Stimulated activated CD8-positive, alpha-beta memory T cell treated with anti-CD3 and anti-CD28 coated beads, Interleukin-2, amount 100 ng/mL, for 48 hours (primary cell): ENCODE results near the gene CASZ1.
A peak's percentile ranks its signal among the peaks of the same experiment; 100 is the strongest.

Experiments used
- DNase-seq, 2 donors: peaks; one replicate each; pipeline ENCODE4 v3.0.0-alpha.2; 2020; ENCODE audit warnings: low read depth in 2 of 2

Gene CASZ1

DNA sequence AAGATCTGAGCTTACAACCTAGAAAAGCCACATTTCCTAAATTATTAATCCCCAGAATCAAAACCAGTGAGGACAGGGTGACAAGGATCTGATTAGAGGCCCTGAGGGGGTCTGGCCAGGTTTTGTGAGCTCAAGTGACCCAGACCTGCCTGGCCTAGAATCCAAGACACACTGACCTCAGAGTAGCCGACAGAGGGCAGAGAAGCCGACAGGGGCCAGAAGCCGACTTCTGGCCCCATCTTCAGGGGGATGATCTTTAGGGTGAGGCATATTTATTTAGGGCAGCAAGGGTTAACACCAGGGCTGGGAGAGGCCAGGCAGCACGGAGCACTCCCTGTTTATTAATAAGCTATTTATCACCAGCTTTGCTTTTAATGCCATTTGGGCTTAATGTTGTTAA lies 45.3 kb downstream of the CASZ1 start:
- no peak for DNase-seq

DNA sequence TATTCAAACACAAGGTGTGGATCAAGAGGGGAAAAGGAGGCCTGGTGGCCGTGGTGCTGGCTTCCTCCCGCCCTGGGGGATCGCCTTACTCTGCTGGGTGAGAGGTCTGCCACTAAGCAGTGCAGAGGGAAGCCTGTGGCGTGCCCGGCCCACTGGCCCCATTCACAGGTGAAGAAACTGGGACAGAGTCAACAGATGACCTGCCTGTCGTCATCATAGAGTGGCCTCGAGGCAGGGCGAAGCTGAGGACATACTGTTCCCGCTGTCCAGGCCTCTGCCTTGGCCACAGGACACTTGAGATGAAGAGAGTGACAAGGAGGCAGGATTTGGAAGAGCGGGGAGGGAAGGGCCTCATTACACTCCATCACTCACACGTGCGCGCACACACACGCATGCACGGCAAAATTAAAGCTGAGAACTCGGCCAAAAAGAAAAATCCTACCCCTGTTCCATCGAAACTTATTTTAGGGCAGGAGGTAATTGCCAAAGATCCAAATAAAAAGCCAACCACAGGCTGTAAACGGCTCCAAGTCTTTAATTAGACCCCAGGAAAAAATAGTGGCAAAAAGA lies 50.5 kb downstream of the CASZ1 start:
- DNase-seq, result no peak

DNA sequence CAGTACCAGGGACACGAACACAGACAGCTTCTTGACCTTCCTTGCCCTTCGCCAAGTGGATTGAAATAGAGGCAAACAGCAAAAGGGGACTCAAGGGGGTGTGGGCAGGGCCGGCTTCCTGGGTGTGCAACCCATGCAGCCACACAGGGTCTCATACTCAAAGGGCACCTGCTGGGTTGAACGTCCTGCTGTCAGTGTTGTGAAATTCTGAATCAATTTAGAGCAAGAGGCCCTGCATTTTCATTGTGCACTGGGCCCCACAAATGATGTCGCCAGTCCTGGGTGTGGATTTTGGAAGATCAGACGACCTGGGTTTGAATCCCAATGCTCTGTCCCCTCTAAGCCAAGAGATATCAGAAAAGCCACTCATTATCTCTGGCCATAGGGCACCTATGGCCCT lies 51.1 kb downstream of the CASZ1 start:
- no peak for DNase-seq

DNA sequence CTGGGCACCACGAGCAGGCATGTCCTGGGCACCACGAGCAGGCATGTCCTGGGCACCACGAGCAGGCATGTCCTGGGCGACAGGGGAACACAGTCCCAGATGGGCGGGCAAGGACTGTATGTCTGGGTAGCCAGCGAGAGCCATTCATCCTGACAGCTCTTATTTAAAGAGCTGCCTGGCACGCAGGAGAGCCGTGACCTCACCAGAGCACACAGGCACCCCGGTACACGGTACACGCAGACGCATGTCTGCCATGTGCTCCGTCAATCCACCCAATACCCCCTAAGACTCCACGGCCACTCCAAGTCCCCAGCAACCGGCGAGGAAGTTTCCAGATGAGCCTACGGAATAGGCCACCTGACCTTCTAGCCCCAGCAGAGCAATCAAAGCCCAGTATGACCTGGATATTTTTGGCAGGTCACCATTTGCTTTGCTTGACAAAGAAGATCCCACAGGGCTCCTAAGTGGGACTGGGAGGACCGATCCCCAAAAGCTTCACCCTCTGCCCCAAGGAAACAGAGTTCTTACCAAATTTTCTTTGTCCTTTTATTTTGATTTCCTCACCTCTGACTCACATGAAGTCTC lies 51.7 kb downstream of the CASZ1 start:
- no peak for DNase-seq

DNA sequence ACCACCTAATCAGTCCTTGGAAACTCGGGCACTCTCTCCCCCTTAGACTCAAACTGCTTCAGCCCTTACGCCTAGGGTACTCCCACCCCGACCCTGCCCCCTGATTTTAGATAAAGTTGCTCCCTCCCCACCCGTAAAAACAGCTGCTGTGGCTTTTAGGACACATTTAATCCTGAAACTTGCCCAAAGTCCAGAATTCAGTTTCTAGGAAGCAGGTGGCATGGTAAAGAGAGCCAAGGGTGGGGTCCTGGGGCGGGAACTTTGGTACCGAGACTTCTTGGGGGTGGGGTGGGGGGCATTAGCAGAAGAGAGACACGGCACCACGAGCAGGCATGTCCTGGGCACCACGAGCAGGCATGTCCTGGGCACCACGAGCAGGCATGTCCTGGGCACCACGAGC lies 52.4 kb downstream of the CASZ1 start:
- no peak for DNase-seq

DNA sequence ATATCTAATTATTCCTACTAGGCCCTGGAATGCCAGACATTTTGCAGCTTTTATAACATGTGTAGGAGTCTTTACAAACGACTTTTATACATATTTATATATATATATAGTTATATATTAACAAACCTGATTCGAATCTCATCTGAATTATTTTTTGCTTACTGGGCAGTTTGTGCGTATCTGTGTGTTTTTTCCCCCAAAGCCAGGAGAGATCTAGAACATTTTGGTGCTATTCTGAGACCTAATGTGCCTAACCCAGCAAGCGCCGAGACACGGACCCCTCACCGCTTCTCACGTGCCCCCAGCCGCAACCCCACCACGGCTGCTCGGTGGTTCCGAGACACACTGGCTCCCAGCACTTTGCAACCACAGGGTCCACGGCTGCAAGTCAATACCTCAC lies 54.8 kb downstream of the CASZ1 start:
- no peak for DNase-seq

DNA sequence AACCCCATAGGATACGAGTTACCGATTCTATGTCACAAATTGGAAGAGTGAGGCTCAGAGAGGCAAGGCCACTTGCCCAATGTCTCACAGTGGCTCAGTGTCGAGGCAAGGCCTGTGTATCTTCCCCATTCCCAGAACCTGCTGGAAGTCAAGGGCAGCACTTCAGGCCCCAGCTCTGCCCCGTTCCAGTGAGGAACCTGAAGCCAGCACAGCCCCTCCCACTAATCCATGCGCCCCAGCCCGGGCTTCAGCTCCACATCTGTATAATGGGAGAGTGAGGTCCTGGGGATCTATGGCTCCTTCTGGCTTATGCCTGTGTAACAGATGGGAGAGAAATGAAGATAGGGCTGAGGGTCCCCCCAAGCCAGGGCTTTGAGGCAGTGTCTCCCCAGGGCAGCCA lies 56.3 kb downstream of the CASZ1 start:
- no peak for DNase-seq

DNA sequence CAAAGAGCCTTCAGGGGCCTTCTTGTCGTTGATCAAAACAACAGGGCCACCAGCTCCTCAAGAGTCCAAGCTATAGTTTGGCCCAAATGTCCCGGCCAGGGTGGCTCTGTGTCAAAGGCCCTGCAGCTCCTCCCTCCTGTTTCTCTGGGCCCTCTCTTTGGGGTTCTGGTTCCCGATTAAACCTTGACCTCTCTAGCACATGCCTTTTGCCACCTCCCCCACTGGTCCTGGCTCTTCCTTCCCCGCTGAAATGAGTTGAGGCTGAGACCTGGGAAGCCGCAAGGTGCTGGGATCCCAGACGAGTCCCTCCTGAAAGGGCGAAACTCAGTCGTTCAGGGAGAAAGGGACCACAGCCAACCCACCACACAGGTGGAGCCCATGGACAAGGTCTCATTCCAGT lies 56.9 kb downstream of the CASZ1 start:
- no peak for DNase-seq

DNA sequence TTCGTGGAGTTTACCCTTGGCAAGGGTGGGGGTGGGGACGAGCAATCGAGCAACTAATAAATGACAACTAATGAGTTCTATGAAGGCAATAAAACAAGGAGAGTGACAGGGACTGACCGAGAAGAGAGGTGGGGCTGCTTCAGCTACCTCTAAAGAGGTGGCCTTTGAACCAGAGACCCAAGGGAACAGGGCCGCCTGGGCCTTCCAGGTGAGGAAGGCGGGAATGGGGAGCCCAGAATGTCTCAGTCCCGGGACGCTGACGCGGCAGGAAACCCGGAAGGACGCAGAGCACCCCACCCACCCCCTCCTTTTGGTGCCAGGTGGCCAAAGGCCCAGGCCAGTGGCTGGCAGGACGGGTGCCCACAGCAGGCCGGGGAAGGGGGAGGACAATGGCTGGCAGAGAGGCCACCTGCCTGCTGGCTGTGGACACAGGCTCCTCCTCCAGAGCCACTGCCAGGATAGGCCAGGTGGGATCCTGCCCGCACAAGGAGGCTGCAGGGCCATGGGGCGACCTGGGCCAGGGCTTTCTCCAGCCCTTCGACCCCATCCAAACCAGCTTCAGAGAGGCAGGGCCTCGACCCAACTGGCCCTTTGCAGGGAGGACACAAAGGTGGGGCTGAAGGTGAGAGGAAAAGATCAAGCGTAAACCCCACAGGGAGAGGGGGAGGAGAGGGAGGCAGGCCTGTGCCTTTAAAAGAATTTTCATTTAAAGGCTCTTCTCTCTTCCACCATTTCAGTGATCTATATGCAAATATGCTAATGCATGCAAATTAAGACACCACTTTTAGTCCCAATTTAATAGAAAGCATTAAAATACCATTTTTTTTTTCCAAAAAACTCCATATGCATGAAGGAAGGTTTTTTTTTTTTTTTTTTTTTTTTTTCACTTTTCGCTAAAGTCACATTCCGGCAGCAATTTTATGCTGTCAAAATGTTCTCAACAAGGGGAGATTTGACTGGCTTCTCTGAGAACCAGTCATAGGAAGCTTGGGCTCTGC lies 58.1 kb downstream of the CASZ1 start:
- no peak for DNase-seq

DNA sequence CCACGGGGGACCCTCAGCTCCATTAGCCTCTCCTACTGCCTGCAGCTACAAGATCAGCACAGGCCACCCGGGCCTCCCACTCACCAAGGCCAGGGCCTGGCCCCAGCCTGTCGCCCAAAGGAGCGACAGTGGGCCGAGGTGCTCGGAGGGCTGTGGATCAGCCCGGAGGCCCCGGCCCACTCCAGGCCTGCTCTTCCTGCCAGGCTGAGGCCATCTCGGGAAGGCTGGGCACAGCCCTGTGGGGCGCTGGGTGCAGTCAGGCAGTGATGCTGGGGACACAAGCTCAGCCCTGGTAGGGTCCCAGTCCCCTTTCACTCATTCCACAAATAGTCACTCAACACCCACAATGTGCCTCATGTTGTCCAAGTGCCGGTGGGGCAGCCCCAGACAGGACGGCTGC lies 58.8 kb downstream of the CASZ1 start:
- DNase-seq, result no peak

DNA sequence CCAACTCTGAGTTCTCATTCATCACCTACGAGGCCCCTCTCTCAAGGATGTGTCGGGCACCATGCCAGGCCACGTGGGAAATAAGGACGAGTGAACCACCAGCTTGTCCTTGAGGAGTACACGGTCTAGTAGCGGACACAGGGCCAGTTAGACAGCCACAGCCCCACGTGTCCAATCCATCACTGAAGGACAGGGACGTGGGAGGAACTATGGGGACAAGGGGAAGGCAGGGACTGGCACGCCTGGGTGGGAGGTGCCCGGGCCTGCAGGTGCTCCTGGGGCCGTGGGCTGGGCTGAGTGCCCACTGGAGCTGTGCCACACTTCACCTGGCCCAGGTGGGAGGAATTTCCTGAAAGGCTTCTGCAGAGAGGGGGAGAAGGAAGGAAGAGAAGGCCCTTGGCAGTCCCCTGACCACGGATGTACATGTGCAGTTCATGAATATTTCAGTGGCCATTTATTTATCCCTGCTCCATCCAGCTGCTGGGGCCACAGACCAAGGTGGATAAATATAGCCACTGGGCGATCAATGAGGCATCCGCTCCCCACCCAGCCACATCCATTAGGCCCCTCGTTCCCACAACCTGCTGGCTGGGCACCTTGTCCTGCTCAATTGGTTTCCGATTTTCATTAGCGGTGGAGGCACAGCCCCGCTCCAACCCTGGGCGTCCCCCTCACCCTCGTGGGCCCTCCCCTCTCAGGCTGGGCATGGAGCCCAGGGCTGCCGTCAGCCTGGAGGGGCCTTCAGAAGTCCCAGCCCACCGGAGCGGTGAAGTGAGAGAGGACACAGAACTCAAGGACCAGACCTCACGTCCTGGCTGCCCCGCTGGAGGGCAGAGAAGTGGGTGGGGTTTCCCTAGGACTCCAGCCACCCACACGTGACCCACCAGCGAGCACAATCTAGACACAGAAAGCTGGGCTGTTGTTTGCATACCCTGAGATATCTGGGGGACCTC lies 59.5 kb downstream of the CASZ1 start:
- no peak for DNase-seq

DNA sequence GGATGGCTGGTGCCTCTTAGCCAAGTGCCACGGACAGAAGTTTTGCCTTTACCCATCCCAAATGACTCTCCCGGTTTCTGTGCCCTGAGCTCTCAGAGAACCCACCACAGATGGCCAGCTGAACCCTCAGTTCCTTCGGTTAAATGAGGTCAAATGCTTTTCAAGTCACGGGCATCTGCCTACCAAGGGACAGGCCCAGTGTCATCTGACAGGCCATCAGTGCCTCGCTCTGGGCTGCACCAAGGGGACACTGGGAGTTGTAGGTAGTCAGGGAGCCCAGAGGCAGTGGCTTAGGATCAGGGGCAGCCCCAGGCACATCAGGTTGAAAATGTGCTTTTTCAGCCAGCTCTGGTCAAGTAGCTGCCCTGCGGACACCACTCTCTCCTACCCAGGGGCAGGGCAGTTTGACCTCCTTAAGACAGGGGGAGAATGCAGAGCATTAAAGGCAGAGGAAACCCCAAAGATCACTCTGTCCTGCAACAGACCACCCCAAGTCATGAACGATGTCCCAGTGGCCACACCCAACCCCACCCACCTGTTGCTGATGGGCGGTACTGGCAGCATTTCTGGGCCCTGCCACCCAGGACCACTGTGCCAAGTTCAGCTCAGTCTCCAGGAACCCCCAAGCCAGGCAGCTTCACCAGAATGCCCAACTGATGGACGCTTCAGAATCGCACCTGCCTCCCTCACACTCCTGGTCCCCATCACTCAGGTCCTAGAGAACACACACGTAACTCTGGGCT lies 60.7 kb downstream of the CASZ1 start:
- no peak for DNase-seq

DNA sequence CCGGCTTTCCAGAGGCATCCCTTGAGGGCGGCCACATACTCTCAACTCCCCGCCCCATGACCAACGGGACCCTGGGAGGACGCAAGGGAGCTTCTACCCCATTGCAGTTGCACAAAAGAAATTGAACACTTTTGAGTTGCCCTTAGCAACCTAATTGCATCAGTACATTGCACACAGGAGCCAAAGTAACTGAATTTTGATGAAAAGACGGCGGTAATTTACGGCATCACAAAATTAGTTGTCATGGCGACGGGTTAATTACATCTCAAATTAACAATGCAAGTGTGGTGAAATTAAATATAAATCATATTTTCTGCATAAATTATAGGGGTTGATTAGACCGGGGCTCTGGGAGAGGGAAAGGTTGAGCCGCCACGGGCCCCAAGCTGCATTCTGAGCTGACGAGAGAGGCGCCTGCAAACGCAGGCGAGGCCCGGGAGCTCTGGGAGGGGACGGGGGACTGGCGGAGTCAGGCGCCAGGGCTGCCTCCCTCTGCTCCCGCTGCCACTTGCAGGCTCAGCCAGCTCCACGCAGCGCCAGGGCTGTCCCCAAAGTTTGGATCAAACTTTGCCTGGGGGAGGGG lies 61.4 kb downstream of the CASZ1 start:
- no peak for DNase-seq

DNA sequence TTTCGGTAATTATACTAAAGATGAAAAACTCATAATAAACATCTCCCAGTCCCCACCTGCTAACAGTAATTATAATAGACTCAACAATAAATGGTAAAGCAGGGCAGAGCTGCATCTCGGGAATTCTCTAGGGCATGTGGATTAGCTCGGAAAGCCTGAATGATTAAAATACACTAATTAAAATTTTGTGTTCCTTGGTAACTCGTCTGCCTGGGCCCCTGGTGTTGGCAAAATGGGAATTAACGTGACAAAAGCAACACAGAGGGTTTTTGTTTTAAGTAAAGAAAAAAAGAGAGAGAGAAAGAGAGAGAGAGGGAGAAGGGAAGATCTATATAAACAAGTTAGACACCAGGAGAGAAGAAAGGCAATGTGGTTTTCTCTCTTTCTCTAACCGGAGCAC lies 62.1 kb downstream of the CASZ1 start:
- DNase-seq, result no peak

DNA sequence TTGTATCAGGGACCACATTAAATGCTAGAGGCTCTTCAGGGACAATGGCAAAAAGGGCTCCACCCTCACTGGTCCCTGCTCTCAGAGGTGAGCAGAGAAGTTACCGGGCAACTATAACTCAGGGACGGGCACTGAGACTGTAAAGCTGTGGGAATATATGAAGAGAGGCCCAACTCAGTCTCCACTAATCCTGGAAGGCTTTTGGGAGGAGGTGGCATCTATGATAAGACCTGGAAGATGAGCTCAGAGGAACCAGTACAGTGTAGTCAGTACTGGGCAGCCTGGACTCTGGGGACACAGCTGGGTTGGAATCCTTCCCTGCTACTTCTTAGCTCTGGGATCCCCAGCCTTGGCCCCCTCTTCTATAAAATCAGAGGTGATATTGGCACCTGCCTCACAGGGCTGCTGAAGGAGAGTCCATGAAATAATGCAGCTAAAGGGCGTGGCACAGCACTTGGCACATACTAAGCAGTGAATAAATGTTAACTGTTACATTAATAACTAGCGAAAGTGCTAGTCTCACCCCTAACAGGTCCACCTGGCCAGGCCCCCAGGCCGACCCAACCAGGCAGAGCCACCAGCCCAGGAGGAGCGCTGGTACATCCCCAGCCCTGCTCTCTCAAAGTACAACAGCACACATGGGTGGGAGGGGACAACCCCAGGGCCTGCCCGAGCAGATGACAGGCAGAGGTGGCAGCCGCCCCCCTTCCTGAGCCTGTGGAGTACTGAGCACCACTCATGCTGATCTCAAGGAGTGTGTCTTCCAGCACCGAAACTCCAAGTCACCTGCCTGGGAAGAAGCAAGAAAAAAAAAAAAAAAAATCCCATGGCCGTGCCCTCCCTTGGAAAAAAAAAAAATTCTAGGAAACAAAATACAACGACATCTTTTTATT lies 62.7 kb downstream of the CASZ1 start:
- peak; percentile 37 to 45 for DNase-seq

DNA sequence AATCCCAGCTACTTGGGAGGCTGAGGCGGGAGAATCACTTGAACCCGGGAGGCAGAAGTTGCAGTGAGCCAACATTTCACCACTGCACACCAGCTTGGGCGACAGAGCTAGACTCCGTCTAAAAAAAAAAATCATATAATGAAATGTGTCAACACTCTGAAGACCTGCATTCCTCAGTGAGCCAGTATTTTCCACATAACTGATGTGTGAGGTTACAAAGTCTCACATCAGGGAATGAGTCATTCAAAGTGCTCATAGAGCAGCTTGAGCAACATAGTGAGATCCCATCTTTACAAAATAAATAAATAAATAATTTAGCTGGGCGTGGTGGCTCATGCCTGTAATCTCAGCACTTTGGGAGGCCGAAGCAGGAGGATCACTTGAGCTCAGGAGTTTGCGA lies 65.5 kb downstream of the CASZ1 start:
- no peak for DNase-seq

DNA sequence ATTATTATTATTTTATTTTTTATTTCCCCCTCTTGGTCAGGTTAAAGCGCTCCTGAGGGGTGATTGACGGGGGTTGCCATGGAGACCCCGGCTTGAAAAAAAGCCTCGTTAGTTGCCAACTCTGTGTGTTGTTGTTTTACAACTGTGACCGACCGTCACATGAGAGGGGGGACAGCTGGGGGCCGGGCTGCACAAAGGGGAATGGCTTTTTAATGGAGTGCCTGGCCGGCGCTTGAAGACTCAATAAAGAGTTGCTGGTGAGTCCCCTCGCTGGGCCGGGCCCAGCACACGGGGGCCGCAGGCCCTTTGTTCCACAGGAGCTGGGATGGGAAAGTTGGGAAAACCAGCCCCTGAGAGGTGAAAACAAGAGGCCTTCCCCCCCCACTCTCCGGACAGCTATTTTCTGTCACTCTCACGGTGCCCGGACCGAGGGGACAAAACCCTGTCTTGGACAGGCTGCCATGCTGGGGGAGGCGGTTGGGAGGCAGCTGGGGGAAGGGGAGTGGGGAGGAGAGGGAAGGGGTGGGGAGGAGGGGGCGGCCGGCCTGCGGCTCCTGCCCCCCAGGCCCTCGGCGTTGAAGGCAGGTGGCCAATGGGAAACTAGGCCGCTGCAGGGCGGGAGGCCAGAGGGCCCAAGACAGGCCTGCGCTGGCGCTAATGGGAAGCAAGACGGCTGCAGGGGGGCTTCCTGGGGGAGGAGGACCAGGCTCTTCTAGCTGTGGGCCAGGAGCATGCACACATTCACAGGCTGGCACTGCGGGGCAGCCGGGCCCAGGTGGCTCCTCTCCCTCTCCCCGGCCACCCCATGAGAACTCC lies 67.6 kb downstream of the CASZ1 start:
- DNase-seq, result no peak

DNA sequence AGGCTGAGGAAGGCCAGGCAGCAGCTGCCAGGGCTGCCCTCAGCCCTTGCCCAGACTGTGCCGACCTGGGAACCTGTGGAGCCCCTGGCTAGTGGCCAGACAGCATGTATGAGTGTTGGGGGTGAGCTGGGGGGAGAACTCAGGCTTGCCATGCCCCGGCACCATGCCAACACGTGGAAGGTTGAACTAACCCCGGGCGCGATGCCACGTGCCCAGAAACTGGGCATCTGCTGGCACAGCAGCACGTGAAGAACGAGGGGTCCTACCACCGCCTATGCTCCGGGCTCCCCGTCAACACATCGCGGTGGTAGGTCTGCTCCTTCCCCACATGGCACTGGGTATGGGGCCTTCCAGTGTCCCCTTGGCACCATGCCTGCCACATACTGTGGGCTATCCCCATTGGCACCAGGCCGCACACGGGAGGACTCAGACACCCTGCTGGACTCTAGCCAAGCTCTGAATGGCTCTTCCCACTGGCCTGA lies 68.7 kb downstream of the CASZ1 start:
- no peak for DNase-seq

DNA sequence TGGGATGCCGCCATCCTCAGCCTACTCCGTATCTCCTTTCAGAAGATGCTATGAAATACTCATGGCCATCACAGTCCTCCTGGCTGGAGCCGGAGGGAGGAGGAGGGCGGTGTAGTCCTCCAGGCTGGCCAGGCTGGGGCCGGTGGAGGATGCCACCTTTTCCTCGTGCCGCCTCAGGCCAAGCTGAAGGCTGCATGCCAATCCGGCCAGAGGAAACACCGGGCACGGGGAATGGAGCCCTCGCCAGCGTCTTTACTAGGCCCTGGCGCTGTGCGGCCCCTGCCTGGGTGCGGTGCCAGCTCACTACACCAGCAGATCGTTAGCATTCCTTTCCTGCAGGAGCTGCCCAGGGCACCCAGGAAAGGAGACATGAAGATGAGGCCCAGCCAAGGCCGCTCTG lies 70.1 kb downstream of the CASZ1 start:
- DNase-seq, result no peak
